GM23338 (cell line): Measurements from ENCODE around the gene BCAS3. TPM values are rescaled to one million over a fixed set of nuclear protein-coding genes. Genes with fewer than 3 reads are reported as not detected.
A peak's percentile ranks its signal among the peaks of the same experiment; 100 is the strongest.

Experiments used
- ATAC-seq: fragments of 200-7000 bp; cut with Tn5 transposase; 3 replicates; pipeline ENCODE4 v1.9.1; 2020
- DNase-seq: peaks from one replicate; pipeline ENCODE4 v3.0.0-alpha.2; 2015; ENCODE audit warnings: low spot score
- H2AFZ ChIP-seq: fragments of 200-600 bp; sonication (generic); 2 replicates; pipeline ENCODE4 v1.8.0; 2016; ENCODE audit warnings: antibody characterized with exemption, mild to moderate bottlenecking, moderate library complexity
- H3F3A ChIP-seq: fragments of 200-600 bp; sonication (generic); replicated peaks from 2 replicates; pipeline ENCODE4 v1.8.0; 2017; ENCODE audit warnings: antibody characterized with exemption, mixed run types, low read depth
- H3K27ac ChIP-seq: fragments of 200-600 bp; sonication (generic); 2 replicates; pipeline ENCODE4 v1.6.1; 2016; ENCODE audit warnings: low read depth
- H3K27me3 ChIP-seq: fragments of 200-600 bp; sonication (generic); 2 replicates; pipeline ENCODE4 v1.8.0; 2016; ENCODE audit warnings: mild to moderate bottlenecking, mixed run types, moderate library complexity; ENCODE audit not compliant: insufficient read depth
- H3K36me3 ChIP-seq: fragments of 200-600 bp; sonication (generic); 2 replicates; pipeline ENCODE4 v1.8.0; 2016; ENCODE audit warnings: mild to moderate bottlenecking; ENCODE audit not compliant: insufficient read depth
- H3K4me1 ChIP-seq: fragments of 200-600 bp; sonication (generic); 2 replicates; pipeline ENCODE4 v1.8.0; 2016; ENCODE audit warnings: mild to moderate bottlenecking, moderate library complexity; ENCODE audit not compliant: insufficient read depth
- H3K4me2 ChIP-seq: fragments of 200-600 bp; sonication (generic); 2 replicates; pipeline ENCODE4 v1.7.1; 2017; ENCODE audit warnings: mixed run types
- H3K4me3 ChIP-seq: fragments of 200-600 bp; sonication (generic); 2 replicates; pipeline ENCODE4 v1.6.1; 2016; ENCODE audit warnings: mixed run types
- H3K79me2 ChIP-seq: fragments of 200-600 bp; sonication (generic); replicated peaks from 2 replicates; pipeline ENCODE4 v1.8.0; 2017; ENCODE audit warnings: mild to moderate bottlenecking; ENCODE audit not compliant: insufficient read depth
- H3K9me2 ChIP-seq: fragments of 200-600 bp; sonication (generic); 2 replicates; pipeline ENCODE4 v1.8.0; 2017; ENCODE audit not compliant: insufficient read depth
- H4K20me1 ChIP-seq: fragments of 200-600 bp; sonication (generic); replicated peaks from 2 replicates; pipeline ENCODE4 v1.8.0; 2017; ENCODE audit warnings: mild to moderate bottlenecking; ENCODE audit not compliant: insufficient read depth
- H3K27ac Mint-ChIP-seq: 2 replicates; pipeline ENCODE4 v1.8.0; 2020; ENCODE audit warnings: inconsistent platforms, mild to moderate bottlenecking, moderate library complexity, mixed read lengths
- H3K27me3 Mint-ChIP-seq: 3 replicates; pipeline ENCODE4 v1.8.0; 2022; ENCODE audit warnings: low read depth, mild to moderate bottlenecking, moderate library complexity, mixed read lengths, inconsistent platforms; ENCODE audit not compliant: insufficient read depth, poor library complexity
- H3K36me3 Mint-ChIP-seq: 3 replicates; pipeline ENCODE4 v1.8.0; 2021; ENCODE audit warnings: low read depth, mild to moderate bottlenecking, inconsistent platforms, moderate library complexity, mixed read lengths
- H3K4me1 Mint-ChIP-seq: 3 replicates; pipeline ENCODE4 v1.8.0; 2020; ENCODE audit warnings: mild to moderate bottlenecking, inconsistent platforms, mixed read lengths
- H3K4me3 Mint-ChIP-seq: 3 replicates; pipeline ENCODE4 v1.8.0; 2021; ENCODE audit warnings: moderate library complexity, mild to moderate bottlenecking, inconsistent platforms, mixed read lengths
- H3K9me3 Mint-ChIP-seq: 3 replicates; pipeline ENCODE4 v1.8.0; 2020; ENCODE audit warnings: moderate library complexity, mild to moderate bottlenecking, inconsistent platforms, mixed read lengths
- EZH2 ChIP-seq: fragments of 200-600 bp; sonication (generic); IDR thresholded peaks from one replicate; pipeline ENCODE4 v1.8.0; 2017; ENCODE audit warnings: antibody characterized with exemption, mild to moderate bottlenecking, low read depth; ENCODE audit not compliant: unreplicated experiment
- JUNB ChIP-seq: IDR thresholded peaks from one replicate; pipeline ENCODE4 v1.6.1; 2016; ENCODE audit warnings: antibody characterized with exemption; ENCODE audit not compliant: unreplicated experiment
- POLR2AphosphoS5 ChIP-seq: IDR thresholded peaks from 2 replicates; pipeline ENCODE4 v1.6.1; 2016; ENCODE audit warnings: antibody characterized with exemption, low read depth
- REST ChIP-seq: IDR thresholded peaks from one replicate; pipeline ENCODE4 v1.6.1; 2018; ENCODE audit warnings: antibody characterized with exemption; ENCODE audit not compliant: unreplicated experiment
- STAT1 ChIP-seq: IDR thresholded peaks from one replicate; pipeline ENCODE4 v1.6.1; 2016; ENCODE audit warnings: antibody characterized with exemption; ENCODE audit not compliant: unreplicated experiment
- ZNF114 ChIP-seq: fragments of 250-450 bp; sonication (Bioruptor Pico); IDR thresholded peaks from 2 replicates; pipeline ENCODE4 v1.5.0; 2020; ENCODE audit warnings: mild to moderate bottlenecking, moderate library complexity
- ZNF462 ChIP-seq: fragments of 250-450 bp; sonication (Bioruptor Pico); IDR thresholded peaks from 2 replicates; pipeline ENCODE4 v1.5.0; 2020; ENCODE audit warnings: mild to moderate bottlenecking, moderate library complexity
- polyA plus RNA-seq: library from polyadenylated mRNA; unstranded; fragments of >200 nt; fragmentation: Nextera tagmentation; extraction: Ambion mirVana; gene quantifications from 2 replicates; pipeline ENCODE4 v1.2.1, GENCODE V29; 2016
- total RNA-seq: library from RNA; depleted of rRNA; stranded (reverse); fragments of >200 nt; shearing (Covaris generic); gene quantifications from 2 replicates; pipeline ENCODE4 v1.2.3, GENCODE V29; 2014

The BCAS3 gene
- total and polyA plus RNA-seq, 2 experiments from 2014 or later = 8.2 to 28.0 TPM

- H3K79me2 ChIP-seq = no peaks in the 10 kb centered on the region
- Mint-ChIP-seq H3K9me3 (no peaks in the 10 kb centered on the region), H3K4me3 (no peak overlapping the region)
Measured at GRCh38 chr17:60933739-60934138, 256.1 kb downstream of the BCAS3 start.

GRCh38 chr17:60934723-60935122 lies 257.1 kb downstream of the BCAS3 start:
- no peaks in the 10 kb centered on the region for H3K9me3 Mint-ChIP-seq
- H3K79me2 ChIP-seq = no peaks in the 10 kb centered on the region
- no peaks in the 10 kb centered on the region for H3K36me3 ChIP-seq
- ATAC-seq (no peak), DNase-seq (peak; percentile 2)
- H3K4me3 Mint-ChIP-seq = no peak overlapping the region
- H3K4me3 ChIP-seq = no peak overlapping the region
- H3K4me1 Mint-ChIP-seq = peaks cover 5% of the 10 kb centered on the region; the same call in 2 of the 3 replicates
- no peaks in the 10 kb centered on the region for H3K9me2 ChIP-seq
- H3K4me1 ChIP-seq = peaks cover 6% of the 10 kb centered on the region; the same call in 1 of the 2 replicates
- H3K27ac Mint-ChIP-seq = peak overlapping the region; percentile 59; the same call in 1 of the 2 replicates
- H3F3A ChIP-seq = no peaks in the 10 kb centered on the region
- H3K27me3 ChIP-seq = no peaks in the 10 kb centered on the region
- H2AFZ ChIP-seq = no peak overlapping the region
- H4K20me1 ChIP-seq = no peaks in the 10 kb centered on the region
- H3K4me2 ChIP-seq = no peak overlapping the region
- no peaks in the 10 kb centered on the region for H3K36me3 Mint-ChIP-seq
- H3K27ac ChIP-seq = no peak overlapping the region
- peaks cover 4% of the 10 kb centered on the region for H3K27me3 Mint-ChIP-seq
- no peak for TF ChIP-seq JUNB
- no peak for TF ChIP-seq EZH2
- TF ChIP-seq ZNF462 (CRISPR knock-in tag) = no peak

More at GRCh38 chr17:60933739-60934138, 256.1 kb downstream of the BCAS3 start:
- ATAC-seq (no peak), DNase-seq (no peak)
- Mint-ChIP-seq H3K27ac (0 out of 2 replicates have a peak overlapping the region, but pooled peaks have one; percentile 13), H3K27me3 (peaks cover 4% of the 10 kb centered on the region), H3K4me1 (peaks cover 5% of the 10 kb centered on the region; the same call in 2 of the 3 replicates), H3K36me3 (no peaks in the 10 kb centered on the region)
- H3K9me2 ChIP-seq = no peaks in the 10 kb centered on the region
- TF ChIP-seq ZNF114 (no peak), JUNB (no peak), EZH2 (no peak), POLR2AphosphoS5 (no peak), STAT1 (no peak), REST (no peak)
- H3K4me1 ChIP-seq = peaks cover 6% of the 10 kb centered on the region; the same call in 1 of the 2 replicates
- H3K27ac ChIP-seq = no peak overlapping the region
- no peak overlapping the region for H2AFZ ChIP-seq
- H3K27me3 ChIP-seq = no peaks in the 10 kb centered on the region
- H3K4me2 ChIP-seq = no peak overlapping the region
- no peaks in the 10 kb centered on the region for H3F3A ChIP-seq
- no peaks in the 10 kb centered on the region for H4K20me1 ChIP-seq
- no peaks in the 10 kb centered on the region for H3K36me3 ChIP-seq
- H3K4me3 ChIP-seq = no peak overlapping the region
